OCI-LY3 (cell line): ENCODE data around the gene NANOS3.

Experiments
- H2AFZ ChIP-seq: fragments of 200-600, 300-600 bp; shearing (Covaris generic); 2 replicates; pipeline ENCODE4 v1.6.0; 2014; ENCODE audit warnings: antibody characterized with exemption, low read depth, low read length
- H3K27ac ChIP-seq: fragments of 200-600, 300-600 bp; sonication (generic); 2 replicates; pipeline ENCODE4 v1.5.1; 2014; ENCODE audit warnings: mild to moderate bottlenecking, low read length, moderate library complexity, mixed read lengths
- H3K27me3 ChIP-seq: fragments of 200-600, 300-600 bp; sonication (generic); 2 replicates; pipeline ENCODE4 v1.6.1; 2014; ENCODE audit warnings: low read depth, low read length, mixed read lengths
- H3K36me3 ChIP-seq: fragments of 200-600, 300-600 bp; sonication (generic); replicated peaks from 2 replicates; pipeline ENCODE3; 2014; ENCODE audit warnings: low read depth, low read length, mixed read lengths
- H3K4me1 ChIP-seq: fragments of 300-600, 200-600 bp; sonication (generic); 2 replicates; pipeline ENCODE4 v1.6.1; 2014; ENCODE audit warnings: low read length, mixed read lengths
- H3K4me2 ChIP-seq: fragments of 200-600, 300-600 bp; sonication (generic); 2 replicates; pipeline ENCODE4 v1.6.1; 2014; ENCODE audit warnings: low read length, mixed read lengths
- H3K4me3 ChIP-seq: fragments of 300-600, 200-600 bp; sonication (generic); 2 replicates; pipeline ENCODE4 v1.5.1; 2014; ENCODE audit warnings: antibody characterized with exemption, mild to moderate bottlenecking, low read length, moderate library complexity
- H3K79me2 ChIP-seq: fragments of 300-600, 200-600 bp; shearing (Covaris generic); 2 replicates; pipeline ENCODE4 v1.6.1; 2014; ENCODE audit warnings: mild to moderate bottlenecking, low read length, mixed read lengths
- H3K9ac ChIP-seq: fragments of 300-600, 200-600 bp; shearing (Covaris generic); 2 replicates; pipeline ENCODE4 v1.6.0; 2014; ENCODE audit warnings: mild to moderate bottlenecking, low read length, moderate library complexity
- H3K9me3 ChIP-seq: fragments of 200-600, 300-600 bp; shearing (Covaris generic); 2 replicates; pipeline ENCODE4 v1.6.1; 2014; ENCODE audit warnings: low read length, mixed read lengths; ENCODE audit not compliant: insufficient read depth
- H4K20me1 ChIP-seq: fragments of 200-600, 300-600 bp; sonication (generic); 2 replicates; pipeline ENCODE4 v1.6.1; 2016; ENCODE audit warnings: low read length, mixed read lengths; ENCODE audit not compliant: insufficient read depth
- EZH2phosphoT487 ChIP-seq: fragments of 200-600 bp; shearing (Covaris generic); IDR thresholded peaks from 2 replicates; pipeline ENCODE4 v1.6.1; 2018; ENCODE audit warnings: antibody characterized with exemption, mixed run types, low read depth
- TF ChIP-seq, protein P1 (sequence below): fragments of 200-600, 300-600 bp; sonication (generic); IDR thresholded peaks from 2 replicates; pipeline ENCODE4 v1.5.1; 2014; ENCODE audit warnings: antibody characterized with exemption, low read length, low read depth

NANOS3 gene

DNA sequence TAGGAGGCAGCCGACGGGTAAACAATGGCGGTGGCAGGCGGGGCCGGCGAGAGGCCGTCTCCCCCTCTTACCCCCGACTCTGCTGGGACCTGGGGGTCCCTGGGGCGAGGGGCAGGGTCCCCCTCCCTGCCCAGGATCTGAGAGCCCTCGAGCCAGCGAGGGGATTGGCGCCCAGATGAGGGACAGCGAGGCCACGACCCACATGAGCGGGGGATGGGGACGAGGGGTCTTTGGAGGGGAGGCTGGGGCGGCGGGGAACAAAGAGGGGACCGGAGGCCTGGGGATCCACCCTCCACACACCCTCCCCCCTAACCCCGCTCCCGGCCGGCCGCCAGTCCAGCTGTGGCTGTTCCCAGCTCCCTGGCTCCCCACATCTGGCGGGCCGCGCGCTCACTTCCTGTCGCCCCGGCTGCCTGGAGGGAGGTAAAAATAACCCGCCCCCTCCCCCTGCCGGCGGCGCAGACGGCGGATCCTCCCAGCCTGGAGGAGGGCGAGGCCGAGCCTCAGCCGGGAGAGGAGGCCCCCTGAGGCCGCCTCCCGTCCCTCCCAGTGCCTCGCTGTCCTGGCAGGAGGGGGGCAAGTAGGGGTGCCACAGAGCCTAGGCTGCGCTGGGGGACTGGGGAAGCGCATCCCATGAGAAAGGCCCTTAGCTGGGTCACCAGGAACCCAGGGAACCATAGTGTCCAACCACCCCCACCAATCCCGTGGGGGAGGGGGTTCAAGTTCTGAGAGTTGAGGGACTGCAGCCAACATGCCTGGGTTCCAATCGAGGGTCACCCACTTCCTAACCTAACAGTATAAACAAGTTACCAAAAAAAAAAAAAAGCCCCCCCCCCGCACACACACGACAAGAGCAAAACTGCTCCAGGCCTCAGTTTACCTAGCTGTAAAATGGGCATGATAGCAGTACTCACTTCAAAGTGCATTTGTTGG, 29.3 kb upstream of the NANOS3 start:
- no peaks in the 10 kb centered on the region for H3K9me3 ChIP-seq
- H3K27me3 ChIP-seq, result no peaks in the 10 kb centered on the region
- peaks cover 42% of the 10 kb centered on the region for H3K4me1 ChIP-seq
- H3K27ac ChIP-seq, result peak overlapping the region; percentile 75
- no peak for TF ChIP-seq EZH2phosphoT487
- TF ChIP-seq, protein P1, sequence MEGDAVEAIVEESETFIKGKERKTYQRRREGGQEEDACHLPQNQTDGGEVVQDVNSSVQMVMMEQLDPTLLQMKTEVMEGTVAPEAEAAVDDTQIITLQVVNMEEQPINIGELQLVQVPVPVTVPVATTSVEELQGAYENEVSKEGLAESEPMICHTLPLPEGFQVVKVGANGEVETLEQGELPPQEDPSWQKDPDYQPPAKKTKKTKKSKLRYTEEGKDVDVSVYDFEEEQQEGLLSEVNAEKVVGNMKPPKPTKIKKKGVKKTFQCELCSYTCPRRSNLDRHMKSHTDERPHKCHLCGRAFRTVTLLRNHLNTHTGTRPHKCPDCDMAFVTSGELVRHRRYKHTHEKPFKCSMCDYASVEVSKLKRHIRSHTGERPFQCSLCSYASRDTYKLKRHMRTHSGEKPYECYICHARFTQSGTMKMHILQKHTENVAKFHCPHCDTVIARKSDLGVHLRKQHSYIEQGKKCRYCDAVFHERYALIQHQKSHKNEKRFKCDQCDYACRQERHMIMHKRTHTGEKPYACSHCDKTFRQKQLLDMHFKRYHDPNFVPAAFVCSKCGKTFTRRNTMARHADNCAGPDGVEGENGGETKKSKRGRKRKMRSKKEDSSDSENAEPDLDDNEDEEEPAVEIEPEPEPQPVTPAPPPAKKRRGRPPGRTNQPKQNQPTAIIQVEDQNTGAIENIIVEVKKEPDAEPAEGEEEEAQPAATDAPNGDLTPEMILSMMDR, result peak; percentile 15
- peak overlapping the region; percentile 89 for H3K9ac ChIP-seq
- H2AFZ ChIP-seq, result peak overlapping the region; percentile 20; the same call in 1 of the 2 replicates
- no peaks in the 10 kb centered on the region; the same call in 1 of the 2 replicates for H3K79me2 ChIP-seq
- peak overlapping the region; percentile 83 for H3K4me3 ChIP-seq
- no peaks in the 10 kb centered on the region for H4K20me1 ChIP-seq
- no peaks in the 10 kb centered on the region for H3K36me3 ChIP-seq
- peak overlapping the region; percentile 83 for H3K4me2 ChIP-seq

DNA sequence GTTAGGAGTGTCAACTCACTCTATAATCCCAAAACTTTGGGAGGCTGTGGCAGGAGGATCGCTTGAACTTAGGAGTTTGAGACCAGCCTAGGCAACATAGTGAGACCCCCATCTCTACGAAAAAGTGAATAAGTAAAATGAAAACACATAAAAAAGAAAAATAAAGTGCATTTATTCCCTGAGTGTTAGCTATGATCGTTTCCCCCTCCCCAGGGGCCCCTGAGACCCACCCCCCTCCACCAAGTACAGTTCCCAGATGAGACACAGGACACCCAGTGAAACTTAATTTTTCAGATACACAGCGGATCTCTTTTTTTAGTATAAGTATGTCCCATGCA, 28.6 kb upstream of the NANOS3 start:
- Histone ChIP-seq H3K9me3 (no peaks in the 10 kb centered on the region), H2AFZ (no peak overlapping the region), H3K79me2 (no peaks in the 10 kb centered on the region), H3K4me3 (no peak overlapping the region), H4K20me1 (no peaks in the 10 kb centered on the region), H3K36me3 (no peaks in the 10 kb centered on the region), H3K27ac (no peak overlapping the region), H3K4me1 (peaks cover 38% of the 10 kb centered on the region), H3K9ac (no peak overlapping the region), H3K4me2 (peak overlapping the region; percentile 83; the same call in 1 of the 2 replicates), H3K27me3 (no peaks in the 10 kb centered on the region)
- TF ChIP-seq EZH2phosphoT487, result no peak
- TF ChIP-seq, protein P1, result no peak

DNA sequence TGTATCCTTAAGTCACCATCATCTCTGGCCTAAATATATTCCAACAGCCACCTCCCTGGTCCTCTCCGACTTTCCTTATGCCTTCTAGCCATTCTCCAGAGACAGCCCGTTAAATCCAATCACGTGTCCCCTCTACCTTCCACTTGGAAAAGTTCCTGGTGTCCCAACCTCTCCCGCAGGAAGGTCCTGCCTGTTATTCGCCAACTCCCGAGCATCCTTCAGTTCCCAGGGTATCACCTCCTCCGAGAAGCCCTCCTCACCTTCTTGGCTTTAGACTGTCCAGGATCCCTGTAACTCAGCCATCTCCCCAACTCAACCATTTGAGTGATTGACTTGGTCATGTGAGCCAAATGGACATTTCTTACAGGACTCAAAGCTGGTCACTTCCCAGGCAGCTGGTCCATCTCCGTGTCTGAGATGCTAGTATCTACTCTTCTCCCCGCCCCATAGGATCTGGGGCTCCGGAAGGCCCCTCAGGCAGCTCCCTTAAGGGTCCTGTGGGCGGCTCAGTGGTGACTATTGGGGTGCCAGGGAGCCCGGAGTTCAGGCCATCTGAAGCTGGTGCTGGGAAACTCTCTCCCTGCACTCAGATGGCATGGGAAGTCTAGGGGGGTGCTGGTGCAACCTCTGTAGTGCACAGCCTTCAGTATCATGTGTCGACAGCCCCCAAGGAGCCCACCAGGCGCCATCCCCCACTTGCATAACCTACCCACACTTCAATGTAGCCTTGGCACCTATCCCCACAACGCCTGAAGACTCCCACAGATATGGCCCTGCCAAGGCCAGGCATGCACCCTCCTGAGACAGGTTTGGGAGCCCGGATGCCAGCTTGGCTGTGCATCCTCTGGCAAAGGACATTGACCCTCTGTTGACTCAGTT, 27.9 kb upstream of the NANOS3 start:
- TF ChIP-seq EZH2phosphoT487, result no peak
- TF ChIP-seq, protein P1, result no peak
- Histone ChIP-seq H3K4me1 (peaks cover 30% of the 10 kb centered on the region), H3K27me3 (no peaks in the 10 kb centered on the region), H3K36me3 (no peaks in the 10 kb centered on the region), H3K79me2 (no peaks in the 10 kb centered on the region), H3K4me2 (no peak overlapping the region), H2AFZ (no peak overlapping the region), H3K9me3 (no peaks in the 10 kb centered on the region), H3K4me3 (no peak overlapping the region), H4K20me1 (no peaks in the 10 kb centered on the region), H3K9ac (no peak overlapping the region), H3K27ac (no peak overlapping the region)
